HepG2 (cell line): ENCODE results near the gene MYO16.

ENCODE experiments used
- ATRX ChIP-seq: sonication (generic); formaldehyde crosslinking; IDR thresholded peaks from 2 replicates; pipeline ENCODE4 v1.4.0; 2020; ENCODE audit warnings: missing genetic modification reagents, borderline replicate concordance
- MAFK ChIP-seq, 2 experiments: IDR thresholded peaks in 1 of 2; conservative IDR thresholded peaks in 1 of 2; 2 replicates each; pipeline ENCODE4 v1.6.1; 2011; ENCODE audit warnings: improper control_type of control experiment in 2 of 2, low read length in 2 of 2
- ZFX ChIP-seq: sonication (generic); formaldehyde crosslinking; IDR thresholded peaks from 2 replicates; pipeline ENCODE4 v1.4.0; 2020; ENCODE audit warnings: mild to moderate bottlenecking, low read depth, missing genetic modification reagents, moderate library complexity
- ZNF256 ChIP-seq: sonication (generic); formaldehyde crosslinking; conservative IDR thresholded peaks from 2 replicates; pipeline ENCODE4 v1.4.0; 2020; ENCODE audit warnings: missing genetic modification reagents
- TF ChIP-seq, protein P1 (sequence below): sonication (generic); formaldehyde crosslinking; IDR thresholded peaks from 2 replicates; pipeline ENCODE4 v1.5.0; 2020; ENCODE audit warnings: mild to moderate bottlenecking, missing genetic modification reagents, moderate library complexity

DNA sequence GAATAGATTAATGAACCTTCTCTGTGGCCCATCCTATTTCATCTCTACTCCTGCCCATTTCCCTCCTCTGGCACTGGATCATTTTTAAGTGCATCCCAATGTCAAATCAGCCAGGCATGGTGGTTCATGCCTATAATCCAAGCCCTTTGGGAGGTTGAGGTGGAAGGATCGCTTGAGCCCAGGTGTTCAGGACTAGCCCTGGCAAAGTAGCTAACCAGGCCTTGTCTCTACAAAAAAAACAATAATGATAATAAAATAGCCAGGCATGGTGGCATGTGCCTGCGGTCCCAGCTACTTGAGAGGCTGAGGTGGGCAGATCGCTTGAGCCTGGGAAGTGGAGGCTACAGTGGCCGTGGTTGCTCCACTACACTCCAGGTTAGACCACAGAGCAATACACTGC, 517.0 kb downstream of the MYO16 start:
- TF ChIP-seq MAFK (conservative IDR thresholded peaks at IDR 0.05 in 1 of 2, IDR thresholded peaks at IDR 0.05 in 1 of 2; ENCODE audit: low read length in 2 of 2) (no peak), ZFX (CRISPR knock-in tag) (no peak), ZNF256 (no peak), ATRX (no peak)
- TF ChIP-seq, protein P1, sequence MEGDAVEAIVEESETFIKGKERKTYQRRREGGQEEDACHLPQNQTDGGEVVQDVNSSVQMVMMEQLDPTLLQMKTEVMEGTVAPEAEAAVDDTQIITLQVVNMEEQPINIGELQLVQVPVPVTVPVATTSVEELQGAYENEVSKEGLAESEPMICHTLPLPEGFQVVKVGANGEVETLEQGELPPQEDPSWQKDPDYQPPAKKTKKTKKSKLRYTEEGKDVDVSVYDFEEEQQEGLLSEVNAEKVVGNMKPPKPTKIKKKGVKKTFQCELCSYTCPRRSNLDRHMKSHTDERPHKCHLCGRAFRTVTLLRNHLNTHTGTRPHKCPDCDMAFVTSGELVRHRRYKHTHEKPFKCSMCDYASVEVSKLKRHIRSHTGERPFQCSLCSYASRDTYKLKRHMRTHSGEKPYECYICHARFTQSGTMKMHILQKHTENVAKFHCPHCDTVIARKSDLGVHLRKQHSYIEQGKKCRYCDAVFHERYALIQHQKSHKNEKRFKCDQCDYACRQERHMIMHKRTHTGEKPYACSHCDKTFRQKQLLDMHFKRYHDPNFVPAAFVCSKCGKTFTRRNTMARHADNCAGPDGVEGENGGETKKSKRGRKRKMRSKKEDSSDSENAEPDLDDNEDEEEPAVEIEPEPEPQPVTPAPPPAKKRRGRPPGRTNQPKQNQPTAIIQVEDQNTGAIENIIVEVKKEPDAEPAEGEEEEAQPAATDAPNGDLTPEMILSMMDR, result no peak
